Lower lobe of right lung (tissue), 2 donors: ENCODE data around the gene CDC42BPB. TPM values are rescaled to one million over a fixed set of nuclear protein-coding genes. Genes with fewer than 3 reads are reported as not detected.
"Not testable (repeated sequence)": the region's sequence is repeated elsewhere in the genome, so short reads cannot be mapped to it uniquely, and the experiment has no call there.

ENCODE experiments used
- ATAC-seq, 2 donors: fragments of 200-7000 bp; cut with Tn5 transposase; one replicate each; pipeline ENCODE4 v1.9.1; 2020 to 2022; ENCODE audit warnings: mild to moderate bottlenecking in 2 of 2, moderate library complexity in 2 of 2
- DNase-seq: peaks from one replicate; pipeline ENCODE4 v3.0.0-alpha.2; 2020
- H3K27ac ChIP-seq: fragments of 200-600 bp; one replicate; pipeline ENCODE4 v1.8.0; 2022
- H3K27me3 ChIP-seq: fragments of 200-600 bp; one replicate; pipeline ENCODE4 v1.8.0; 2022; ENCODE audit warnings: low read depth
- H3K36me3 ChIP-seq: fragments of 200-600 bp; one replicate; pipeline ENCODE4 v1.8.0; 2022; ENCODE audit warnings: mild to moderate bottlenecking
- H3K4me1 ChIP-seq: fragments of 200-600 bp; one replicate; pipeline ENCODE4 v1.8.0; 2022
- H3K4me3 ChIP-seq: fragments of 200-600 bp; one replicate; pipeline ENCODE4 v1.8.0; 2022; ENCODE audit warnings: mild to moderate bottlenecking
- H3K9me3 ChIP-seq: fragments of 200-600 bp; one replicate; pipeline ENCODE4 v1.8.0; 2022
- CTCF ChIP-seq: fragments of 200-600 bp; IDR thresholded peaks from one replicate; pipeline ENCODE4 v1.8.0; 2022; ENCODE audit warnings: antibody characterized with exemption, mild to moderate bottlenecking
- intact Hi-C: fragments of 100-400 bp; cut with DNase I; formaldehyde crosslinking; loops from one replicate; pipeline ENCODE4 v1.11.0; 2022
- total RNA-seq: library from RNA; stranded (reverse); fragmentation: NEBNext Ultra II Directional; extraction: Animal tissue kit (Norgen Biotek cat#: 25700); gene quantifications from one replicate; pipeline ENCODE4 v1.2.1, GENCODE V29; 2021
- donor health status: DM: no; HTN: yes; CAD: no; lungs with severe emphysema.

Gene CDC42BPB
- total RNA-seq, 1 donor from 2014 or later = 114 TPM

GRCh38 chr14:103029936-103030335 is 27.4 kb downstream of the CDC42BPB start:
- ATAC-seq (no peak), DNase-seq (no peak)
- Histone ChIP-seq H3K27ac (no peak overlapping the region), H3K27me3 (no peaks in the 10 kb centered on the region), H3K9me3 (no peaks in the 10 kb centered on the region), H3K4me3 (no peak overlapping the region), H3K4me1 (peaks cover 28% of the 10 kb centered on the region), H3K36me3 (no peaks in the 10 kb centered on the region)
- intact Hi-C loops = no loop called here
- TF ChIP-seq CTCF = no peak

DNA sequence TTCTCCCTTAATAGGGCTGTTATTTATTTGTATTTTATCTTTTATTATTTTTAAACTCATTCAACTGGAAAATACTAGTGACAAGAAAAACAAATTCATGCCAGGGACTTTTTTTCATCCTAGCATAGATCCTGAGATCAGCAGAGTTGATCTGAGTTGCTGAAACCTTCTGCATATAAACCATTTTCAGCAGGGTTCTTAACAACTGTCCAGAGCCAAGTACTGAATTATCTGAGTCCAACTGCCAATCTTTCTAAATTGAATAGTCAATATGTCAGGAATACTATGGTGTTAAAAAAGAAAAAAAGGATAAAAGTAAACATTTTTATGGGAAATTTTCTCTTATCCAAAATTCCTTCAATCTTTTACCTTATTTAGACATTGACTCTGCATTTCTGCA is 28.6 kb downstream of the CDC42BPB start:
- H3K27me3 ChIP-seq = no peaks in the 10 kb centered on the region
- ATAC-seq = no peak
- H3K9me3 ChIP-seq = no peaks in the 10 kb centered on the region
- no peaks in the 10 kb centered on the region for H3K36me3 ChIP-seq
- peaks cover 37% of the 10 kb centered on the region for H3K4me1 ChIP-seq
- H3K4me3 ChIP-seq = no peak overlapping the region
- no peak overlapping the region for H3K27ac ChIP-seq
- intact Hi-C loops = no loop called here
- TF ChIP-seq CTCF = no peak
- no peak for DNase-seq

DNA sequence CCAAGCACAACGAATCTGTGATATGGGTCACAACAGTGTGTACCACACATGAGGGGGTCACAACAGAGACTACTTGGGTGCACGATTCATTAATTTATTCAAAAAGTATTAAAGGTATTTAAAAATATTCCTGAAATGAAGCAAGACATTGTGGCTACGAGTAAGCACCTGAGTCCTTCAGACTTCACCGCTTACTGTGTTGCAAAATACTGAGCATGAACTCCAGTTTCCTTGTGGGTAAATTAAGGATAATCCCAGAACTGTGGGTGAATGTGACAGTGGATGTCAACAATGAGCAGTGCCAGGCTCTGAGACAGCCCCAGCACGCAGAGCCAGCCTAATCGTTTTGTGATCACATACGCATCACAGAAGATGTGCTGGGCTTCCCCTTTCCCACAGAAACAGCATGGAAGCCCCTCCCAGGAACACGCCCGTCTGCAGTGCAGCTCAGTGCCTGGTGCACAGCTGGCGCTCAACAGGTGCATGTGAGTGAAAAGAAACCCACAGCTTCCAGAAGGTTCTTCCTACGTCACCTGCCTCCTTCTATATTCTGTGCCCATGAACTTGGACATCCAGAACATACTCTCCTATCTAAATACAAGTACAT is 29.1 kb downstream of the CDC42BPB start:
- H3K4me1 ChIP-seq = peaks cover 40% of the 10 kb centered on the region
- no peak overlapping the region for H3K27ac ChIP-seq
- no peaks in the 10 kb centered on the region for H3K9me3 ChIP-seq
- peak in 1 of 2 donors; percentile 51 for ATAC-seq
- no peak for DNase-seq
- no peaks in the 10 kb centered on the region for H3K27me3 ChIP-seq
- no peak for TF ChIP-seq CTCF
- intact Hi-C loops = no loop called here
- H3K36me3 ChIP-seq = no peaks in the 10 kb centered on the region
- no peak overlapping the region for H3K4me3 ChIP-seq

DNA sequence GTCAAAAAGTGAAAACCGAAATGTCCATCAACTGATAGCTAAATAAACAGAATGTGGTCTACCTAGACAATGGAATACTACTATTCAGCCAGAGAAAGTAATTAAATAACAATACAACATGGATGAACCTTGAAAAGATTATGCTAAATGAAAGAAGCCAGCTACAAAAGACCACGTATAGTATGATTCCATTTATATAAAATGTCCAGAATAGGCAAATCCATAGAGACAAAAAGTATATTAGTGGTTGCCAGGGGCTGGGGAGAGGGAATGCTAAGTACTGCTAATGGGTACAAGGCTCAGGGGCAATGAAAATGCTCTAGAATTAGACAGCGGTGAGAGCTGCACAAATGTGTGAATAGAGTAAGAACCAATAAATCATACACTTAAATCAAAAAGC is 29.9 kb downstream of the CDC42BPB start:
- Histone ChIP-seq H3K27me3 (no peaks in the 10 kb centered on the region), H3K9me3 (no peaks in the 10 kb centered on the region), H3K27ac (no peak overlapping the region), H3K36me3 (no peaks in the 10 kb centered on the region), H3K4me3 (no peak overlapping the region), H3K4me1 (peaks cover 48% of the 10 kb centered on the region)
- intact Hi-C loops = no loop called here
- no peak for ATAC-seq
- no peak for DNase-seq
- no peak for TF ChIP-seq CTCF

DNA sequence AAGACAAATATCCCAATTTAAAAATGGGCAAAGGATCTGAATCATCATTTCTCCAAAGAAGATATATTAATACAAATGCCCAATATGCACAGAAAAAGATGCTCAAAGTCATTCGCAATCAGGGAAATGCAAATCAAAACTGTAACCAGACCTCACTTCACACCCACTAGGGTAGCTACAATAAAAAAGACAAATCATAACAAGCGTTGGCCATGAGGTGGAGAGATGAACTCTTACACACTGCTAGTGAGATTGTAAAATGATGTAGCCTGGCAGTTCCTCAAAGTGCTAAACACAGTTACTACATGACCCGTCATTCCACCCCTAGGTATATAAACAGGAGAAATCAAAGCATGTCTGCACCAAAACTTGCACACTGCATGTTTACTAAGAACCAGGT is 30.4 kb downstream of the CDC42BPB start:
- peak; percentile 37 to 38 for ATAC-seq
- peaks cover 53% of the 10 kb centered on the region for H3K4me1 ChIP-seq

DNA sequence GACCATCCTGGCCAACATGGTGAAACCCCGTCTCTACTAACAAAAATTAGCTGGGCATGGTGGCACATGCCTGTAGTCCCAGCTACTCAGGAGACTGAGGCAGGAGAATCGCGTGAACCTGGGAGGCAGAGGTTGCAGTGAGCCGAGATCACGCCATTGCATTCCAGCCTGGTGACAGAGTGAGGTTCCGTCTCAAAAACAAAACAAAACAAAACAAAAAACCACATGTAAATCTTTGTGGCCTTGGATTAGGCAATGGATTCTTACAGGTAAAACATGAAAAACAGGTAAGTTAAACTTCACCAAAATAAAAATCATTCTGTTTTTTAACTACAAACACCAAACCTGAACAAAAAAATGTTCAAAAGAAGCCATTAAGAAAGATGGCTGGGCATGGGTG is 31.2 kb downstream of the CDC42BPB start:
- DNase-seq, H3K36me3 ChIP-seq, H3K27me3 ChIP-seq, H3K9me3 ChIP-seq, ATAC-seq, intact Hi-C loops, H3K4me3 ChIP-seq, H3K27ac ChIP-seq: not testable (repeated sequence)
- peaks cover 49% of the 10 kb centered on the region for H3K4me1 ChIP-seq

More for the DNA sequence above, 30.4 kb downstream of the CDC42BPB start:
- DNase-seq = no peak
- H3K36me3 ChIP-seq = no peaks in the 10 kb centered on the region
- no peak overlapping the region for H3K27ac ChIP-seq
- H3K27me3 ChIP-seq = no peaks in the 10 kb centered on the region
- intact Hi-C loops = no loop called here
- H3K4me3 ChIP-seq = no peak overlapping the region
- no peaks in the 10 kb centered on the region for H3K9me3 ChIP-seq
- TF ChIP-seq CTCF = no peak
